GM12878 (cell line): ENCODE results near the gene LRP5. TPM values are rescaled to one million over a fixed set of nuclear protein-coding genes. Genes with fewer than 3 reads are reported as not detected.

ENCODE experiments used
- ATAC-seq: fragments of 200-7000 bp; cut with Tn5 transposase; 3 replicates; pipeline ENCODE4 v1.9.1; 2020; ENCODE audit warnings: mild to moderate bottlenecking, moderate library complexity
- BruUV-seq: library from RNA; stranded (reverse); fragments of 400-500 nt; replicated peaks from 2 replicates; lab custom pipeline; 2021; lab: Mats Ljungman, UMichigan
- CTCF ChIA-PET: fragments of 300-600 bp; sonication (Branson Sonifier 250); formaldehyde crosslinking; extraction: SDS; loops from one replicate; lab custom pipeline; 2021; ENCODE audit warnings: inconsistent platforms; lab: Yijun Ruan, JAX
- POLR2A ChIA-PET: fragments of 350-600 bp; formaldehyde crosslinking; extraction: SDS; loops from one replicate; lab custom pipeline; 2021; ENCODE audit warnings: inconsistent platforms; lab: Charles Lee
- RAD21 ChIA-PET: fragments of 300-600 bp; sonication (Branson Sonifier 250); formaldehyde crosslinking; loops from one replicate; lab custom pipeline; 2023; ENCODE audit warnings: antibody characterized with exemption; ENCODE audit not compliant: unreplicated experiment; lab: Charles Lee
- SMC1A ChIA-PET: fragments of 300-600 bp; sonication (Branson Sonifier 250); formaldehyde crosslinking; loops from one replicate; lab custom pipeline; 2023; ENCODE audit not compliant: unreplicated experiment, uncharacterized antibody; lab: Charles Lee
- DNase-seq: peaks from one replicate; pipeline ENCODE4 v3.0.0-alpha.2; 2011; ENCODE audit warnings: low read depth, low spot score
- FAIRE-seq: peaks from 3 replicates; lab custom pipeline; 2011; peaks lifted over from hg19 to GRCh38; lab: Jason Lieb, UNC
- H2AFZ ChIP-seq: 2 replicates; pipeline ENCODE4 v1.6.0; 2011; ENCODE audit warnings: low read depth, low read length, control low read depth; ENCODE audit not compliant: control insufficient read depth
- H3K27ac ChIP-seq: 2 replicates; pipeline ENCODE4 v1.5.1; 2011; ENCODE audit warnings: control low read depth; ENCODE audit not compliant: control insufficient read depth, insufficient read depth
- H3K27me3 ChIP-seq, 2 experiments: replicated peaks in 1 of 2; 2 replicates each; pipeline versions ENCODE4 v1.6.0 to v1.6.1; 2011; ENCODE audit warnings: low read length in 1 of 2; ENCODE audit not compliant: control insufficient read depth in 2 of 2, insufficient read depth in 2 of 2
- H3K36me3 ChIP-seq, 2 experiments: 2 replicates each; pipeline ENCODE4 v1.5.1; 2011; ENCODE audit warnings: low read length in 1 of 2; ENCODE audit not compliant: control insufficient read depth in 2 of 2, insufficient read depth in 2 of 2
- H3K4me1 ChIP-seq: 2 replicates; pipeline ENCODE4 v1.6.1; 2011; ENCODE audit warnings: mild to moderate bottlenecking, low read length, moderate library complexity, mixed read lengths; ENCODE audit not compliant: control insufficient read depth, insufficient read depth
- H3K4me2 ChIP-seq: 2 replicates; pipeline ENCODE4 v1.6.0; 2011; ENCODE audit warnings: control low read depth; ENCODE audit not compliant: control insufficient read depth, insufficient read depth
- H3K4me3 ChIP-seq: fragments of 200-600 bp; sonication (generic); 2 replicates; pipeline ENCODE4 v1.5.1; 2016
- H3K79me2 ChIP-seq: 2 replicates; pipeline ENCODE4 v1.6.0; 2011; ENCODE audit warnings: low read length; ENCODE audit not compliant: control insufficient read depth, insufficient read depth
- H3K9ac ChIP-seq: 2 replicates; pipeline ENCODE4 v1.8.0; 2011; ENCODE audit warnings: low read length, control low read depth, mixed read lengths; ENCODE audit not compliant: control insufficient read depth, insufficient read depth
- H3K9me3 ChIP-seq: replicated peaks from 3 replicates; pipeline ENCODE4 v1.5.1; 2011; ENCODE audit warnings: mild to moderate bottlenecking, low read length; ENCODE audit not compliant: control insufficient read depth, insufficient read depth
- H4K20me1 ChIP-seq: 2 replicates; pipeline ENCODE4 v1.6.0; 2011; ENCODE audit not compliant: control insufficient read depth, insufficient read depth
- ATF7 ChIP-seq: fragments of 450-650 bp; IDR thresholded peaks from 2 replicates; pipeline ENCODE4 v1.6.1; 2016; ENCODE audit warnings: low read depth, mild to moderate bottlenecking
- BCLAF1 ChIP-seq: fragments of 450-650 bp; IDR thresholded peaks from 2 replicates; pipeline ENCODE4 v1.6.1; 2017; ENCODE audit warnings: antibody characterized with exemption, mild to moderate bottlenecking, moderate library complexity
- CBX3 ChIP-seq: fragments of 200-600 bp; sonication (generic); IDR thresholded peaks from 2 replicates; pipeline ENCODE4 v1.6.1; 2016; ENCODE audit warnings: low read depth, borderline replicate concordance
- CREB1 ChIP-seq: IDR thresholded peaks from 2 replicates; pipeline ENCODE4 v1.6.1; 2012; ENCODE audit warnings: low read depth, mild to moderate bottlenecking, inconsistent platforms
- HDGF ChIP-seq: fragments of 450-650 bp; IDR thresholded peaks from 2 replicates; pipeline ENCODE4 v1.6.1; 2016; ENCODE audit warnings: antibody characterized with exemption
- JUNB ChIP-seq: IDR thresholded peaks from 2 replicates; pipeline ENCODE4 v1.6.1; 2016; ENCODE audit warnings: antibody characterized with exemption, mild to moderate bottlenecking
- MEF2A ChIP-seq: IDR thresholded peaks from 2 replicates; pipeline ENCODE4 v1.6.1; 2011; ENCODE audit warnings: low read depth, mild to moderate bottlenecking, low read length, moderate library complexity; ENCODE audit not compliant: insufficient read depth
- PKNOX1 ChIP-seq: fragments of 450-650 bp; IDR thresholded peaks from 2 replicates; pipeline ENCODE4 v1.6.1; 2016; ENCODE audit warnings: mild to moderate bottlenecking
- SKIL ChIP-seq: fragments of 450-650 bp; IDR thresholded peaks from 2 replicates; pipeline ENCODE4 v1.6.1; 2017; ENCODE audit warnings: mild to moderate bottlenecking, low read depth, inconsistent platforms; ENCODE audit not compliant: poor library complexity, severe bottlenecking
- SREBF2 ChIP-seq: IDR thresholded peaks from 2 replicates; pipeline ENCODE4 v1.6.1; 2012; ENCODE audit warnings: mild to moderate bottlenecking, low read length
- ZBTB33 ChIP-seq: fragments of 450-650 bp; IDR thresholded peaks from 2 replicates; pipeline ENCODE4 v1.6.1; 2017; ENCODE audit warnings: mild to moderate bottlenecking
- ZNF24 ChIP-seq: fragments of 450-650 bp; IDR thresholded peaks from 2 replicates; pipeline ENCODE4 v1.6.1; 2017; ENCODE audit warnings: antibody characterized with exemption, mild to moderate bottlenecking
- ZZZ3 ChIP-seq: IDR thresholded peaks from 2 replicates; pipeline ENCODE4 v1.6.1; 2011; ENCODE audit warnings: low read depth; ENCODE audit not compliant: control insufficient read depth, insufficient read length
- WGBS: methylation state at CpG from one replicate; pipeline ENCODE4 v1.1.6; 2016; ENCODE audit warnings: low lambda C conversion rate; ENCODE audit not compliant: insufficient replicate concordance, insufficient coverage; ENCODE audit errors: missing lambda C conversion rate; 5-methylcytosine and 5-hydroxymethylcytosine counted together
- in situ Hi-C: fragments of 300-500 bp; cut with MboI; formaldehyde crosslinking; loops from 9 replicates; pipeline ENCODE4 v1.14.3; 2018; ENCODE audit warnings: mixed read lengths
- intact Hi-C: fragments of 100-400 bp; cut with micrococcal nuclease; formaldehyde crosslinking; loops from one replicate; pipeline ENCODE4 v1.14.2; 2022; ENCODE audit not compliant: unreplicated experiment
- polyA plus RNA-seq, 11 experiments: library from polyadenylated mRNA; depleted of rRNA in 4 of 11; unstranded in 6 of 11; stranded (reverse) in 5 of 11; fragments of >200 nt; fragmentation: Nextera tagmentation in 4 of 11; fragmentation: Illumina TruSeq in 1 of 11; extraction: Ambion mirVana in 4 of 11; extraction: Trizol in 1 of 11; gene quantifications; 1 replicate in 1 of 11; 2 replicates in 10 of 11; pipeline versions ENCODE4 v1.2.1 to v1.2.3, GENCODE V29; 2011 to 2016; ENCODE audit warnings: inconsistent platforms in 2 of 11, missing spikeins in 2 of 11, low read depth in 1 of 11
- total RNA-seq, 4 experiments: library from RNA; depleted of rRNA in 3 of 4; stranded (reverse); fragments of >200 nt in 3 of 4; fragmentation: Illumina TruSeq in 1 of 4; extraction: Trizol in 1 of 4; gene quantifications; 2 replicates each; pipeline versions ENCODE4 v1.2.1 to v1.2.3, GENCODE V29; 2013 to 2021

The LRP5 gene
- total and polyA plus RNA-seq, 10 of the 15 experiments (the other 5 are each of a cell fraction or from before 2014, with no cell fraction given) = 0.37 to 34.0 (median 6.6) TPM

- DNase-seq (no peak), FAIRE-seq (no peak), ATAC-seq (no peak)
- no peaks in the 10 kb centered on the region for H3K79me2 ChIP-seq
- H4K20me1 ChIP-seq = no peaks in the 10 kb centered on the region
- H3K9ac ChIP-seq = no peak overlapping the region
- CTCF ChIA-PET = interaction anchor here (0.6 to 0.7 kb wide), 2 partner anchors 8 to 226 kb away, joined by 3 read pairs; no protein-coding TSS in a partner anchor
- H3K9me3 ChIP-seq = no peaks in the 10 kb centered on the region
- intact Hi-C loops = no loop called here
- POLR2A ChIA-PET = no interaction called here
- RAD21 ChIA-PET = no interaction called here
- H3K36me3 ChIP-seq = peaks cover 6 to 11% of the 10 kb centered on the region in 2 experiments; a peak in 3 of 4 replicates
- H3K4me2 ChIP-seq = no peak overlapping the region
- no peak overlapping the region for H2AFZ ChIP-seq
- no peak overlapping the region for H3K4me3 ChIP-seq
- 68% methylated on average over 7 of the region's 7 CpGs for WGBS
- H3K4me1 ChIP-seq = no peaks in the 10 kb centered on the region; the same call in 1 of the 2 replicates
- no peaks in the 10 kb centered on the region for H3K27me3 ChIP-seq
- no peak overlapping the region for H3K27ac ChIP-seq
- SMC1A ChIA-PET = no interaction called here
- no TSS peak for BruUV-seq
- in situ Hi-C loops = no loop called here
- TF ChIP-seq ZNF24 (no peak), HDGF (no peak), PKNOX1 (no peak), JUNB (no peak), MEF2A (no peak), ZBTB33 (no peak), ATF7 (no peak), CBX3 (no peak), CREB1 (no peak), BCLAF1 (no peak), ZZZ3 (no peak), SKIL (no peak), SREBF2 (no peak)
Observed at GRCh38 chr11:68401856-68402255, 89.5 kb downstream of the LRP5 start.
